NCI-H510A (cell line): ENCODE measurements around the gene LRP1B.

ENCODE experiments used
- DNase-seq: peaks from one replicate; lab custom pipeline; 2025; lab: John Stamatoyannopoulos, UW

LRP1B gene

DNA sequence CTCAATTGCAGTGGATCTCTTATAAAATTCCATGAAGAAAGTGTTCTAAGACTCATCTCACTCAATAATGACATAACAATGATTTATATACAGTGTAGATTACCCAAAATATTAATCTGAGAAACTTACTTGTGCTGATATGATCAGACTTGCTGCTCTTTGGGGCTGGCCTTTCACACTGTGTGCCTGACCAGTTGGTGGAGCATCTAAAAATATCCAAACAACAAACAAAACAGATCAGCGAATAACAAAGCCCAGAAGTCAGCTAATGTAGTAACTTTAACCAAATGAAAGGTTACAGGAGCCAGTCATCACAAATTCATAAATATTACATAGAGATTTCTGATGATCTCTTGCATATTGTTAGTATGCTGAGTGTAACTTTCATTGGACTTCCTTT is 1883.9 kb downstream of the LRP1B start:
- no peak for DNase-seq

DNA sequence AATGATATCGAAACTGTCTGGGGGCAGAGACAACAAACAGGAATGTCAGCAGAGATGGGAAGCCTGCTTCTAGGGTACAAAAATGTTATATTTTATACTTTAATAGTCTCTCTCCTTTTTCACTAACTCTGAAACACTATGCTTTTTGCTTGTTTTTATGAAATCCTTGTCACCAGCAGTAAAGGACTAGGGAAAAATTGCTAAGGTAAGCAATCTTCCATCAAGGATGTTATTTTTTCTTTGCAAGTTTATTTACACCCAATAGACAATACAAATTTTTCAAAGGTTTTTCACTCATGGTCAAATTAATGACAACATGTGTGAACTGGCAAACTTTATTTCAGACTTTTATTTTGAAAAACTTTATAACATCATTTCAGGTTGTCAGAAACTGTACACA is 1884.8 kb downstream of the LRP1B start:
- no peak for DNase-seq

DNA sequence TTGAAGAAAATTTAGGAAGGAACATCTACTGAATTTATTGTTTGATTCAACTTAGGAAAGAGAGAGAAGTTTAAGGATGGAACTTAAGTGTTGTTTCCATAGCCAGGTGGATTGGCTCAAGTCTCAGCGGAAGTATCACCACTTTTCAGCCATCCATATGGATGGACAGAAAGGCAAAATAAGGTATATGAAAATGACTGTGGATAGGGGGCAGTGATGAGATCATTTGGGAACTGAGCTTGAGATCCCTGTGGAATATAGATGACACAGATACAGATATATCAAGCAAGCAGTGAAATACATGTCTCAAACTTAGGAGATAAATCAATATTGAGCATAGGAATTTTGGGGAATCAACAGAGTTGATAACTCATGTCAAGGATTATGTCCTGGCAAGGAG is 1887.9 kb downstream of the LRP1B start:
- no peak for DNase-seq

DNA sequence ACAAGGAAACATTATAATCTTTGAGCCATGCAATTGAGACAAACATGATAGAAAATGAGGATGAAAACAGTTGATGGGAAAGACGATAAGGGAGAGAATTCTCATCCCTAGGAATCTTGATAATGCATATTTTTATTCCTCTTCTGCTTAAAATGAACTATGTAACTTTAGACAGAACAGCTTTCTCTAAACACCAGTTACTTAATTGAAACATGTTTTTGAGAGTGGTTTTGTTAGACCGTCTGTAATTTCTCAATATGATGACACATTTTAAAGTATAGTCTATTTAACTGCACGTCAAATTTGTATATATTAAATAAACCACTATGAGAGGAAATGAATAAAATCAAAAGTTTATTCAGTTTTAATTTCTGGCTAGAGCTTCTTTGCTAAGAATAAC is 1896.7 kb downstream of the LRP1B start:
- no peak for DNase-seq

DNA sequence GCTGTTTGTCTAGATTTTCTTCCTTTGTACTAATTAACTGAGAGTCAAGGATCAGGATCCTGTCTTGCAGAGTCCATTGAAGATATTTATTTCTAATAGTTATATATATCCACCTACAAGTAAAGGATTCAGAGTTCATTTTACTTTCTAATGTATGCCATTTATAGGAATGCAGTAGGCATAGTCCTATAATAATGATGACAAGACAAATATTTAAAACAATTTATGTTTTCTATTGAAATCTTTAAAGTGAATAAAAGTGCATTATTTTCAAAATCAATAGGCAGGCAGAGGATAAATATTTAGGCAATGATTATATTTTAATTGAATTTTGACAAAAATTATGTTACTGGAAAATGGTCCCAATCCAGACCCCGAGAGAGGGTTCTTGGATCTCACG is 1919.9 kb downstream of the LRP1B start:
- DNase-seq, result no peak

DNA sequence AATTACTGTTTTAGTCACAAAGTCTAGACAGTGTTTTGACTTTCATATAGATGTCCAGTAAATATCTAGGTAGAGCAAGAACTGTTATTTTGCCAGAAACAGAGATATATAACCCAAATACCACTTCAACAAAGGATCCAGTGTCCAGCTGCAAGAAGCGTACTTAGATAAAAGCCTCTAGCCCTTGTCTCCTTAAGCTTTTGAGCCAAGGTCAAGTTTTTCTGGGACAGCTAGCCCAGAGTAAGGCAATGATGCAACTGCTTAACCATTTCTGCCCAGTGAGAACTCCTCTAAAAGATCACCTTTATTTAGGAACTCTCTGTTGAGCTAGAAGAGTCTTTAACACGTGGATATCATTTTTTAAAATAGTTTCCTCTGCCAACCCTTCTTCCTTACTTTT is 1925.7 kb downstream of the LRP1B start:
- no peak for DNase-seq

- no peak for DNase-seq
These were observed 1927.5 kb downstream of the LRP1B start for GRCh38 chr2:140203347-140203746.

GRCh38 chr2:140201572-140201971 is 1929.2 kb downstream of the LRP1B start:
- DNase-seq, result no peak

GRCh38 chr2:140200764-140201163 is 1930.1 kb downstream of the LRP1B start:
- no peak for DNase-seq

DNA sequence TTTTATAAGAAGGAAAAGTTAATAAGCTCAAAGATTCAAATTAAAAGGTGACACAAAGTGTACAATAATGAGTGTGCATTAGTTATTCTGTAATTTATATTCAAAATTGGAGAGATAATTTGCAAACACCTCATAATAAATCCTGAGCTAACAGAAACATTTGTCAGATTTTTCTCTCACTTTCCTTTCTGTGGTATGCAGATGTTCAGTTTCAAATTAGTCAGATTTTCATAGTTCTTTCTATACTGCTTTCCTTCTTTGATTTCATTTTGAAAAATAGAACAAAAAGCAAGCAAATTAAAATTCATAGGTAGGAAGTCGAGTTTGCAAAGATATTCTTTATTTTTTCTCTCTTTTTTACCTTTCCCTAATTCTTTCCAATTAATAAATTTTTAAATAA is 1930.5 kb downstream of the LRP1B start:
- no peak for DNase-seq

DNA sequence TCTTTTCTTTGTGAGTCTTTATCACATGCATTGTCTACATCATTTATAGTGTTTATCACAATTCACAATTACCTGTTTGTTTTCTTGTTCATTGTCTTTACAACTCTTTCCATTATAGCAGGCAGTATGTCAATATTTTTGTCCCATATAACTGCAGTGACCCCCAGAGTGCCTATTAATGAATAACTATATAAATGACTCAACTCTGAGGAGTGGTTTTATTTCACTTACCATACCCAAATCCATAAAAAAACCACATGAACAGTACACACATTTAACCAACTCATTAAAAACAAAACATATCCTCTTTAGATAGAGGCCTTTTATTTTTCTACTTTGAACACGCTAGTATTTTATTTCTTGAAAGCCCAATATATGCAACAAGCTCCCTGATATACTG is 1931.5 kb downstream of the LRP1B start:
- no peak for DNase-seq

DNA sequence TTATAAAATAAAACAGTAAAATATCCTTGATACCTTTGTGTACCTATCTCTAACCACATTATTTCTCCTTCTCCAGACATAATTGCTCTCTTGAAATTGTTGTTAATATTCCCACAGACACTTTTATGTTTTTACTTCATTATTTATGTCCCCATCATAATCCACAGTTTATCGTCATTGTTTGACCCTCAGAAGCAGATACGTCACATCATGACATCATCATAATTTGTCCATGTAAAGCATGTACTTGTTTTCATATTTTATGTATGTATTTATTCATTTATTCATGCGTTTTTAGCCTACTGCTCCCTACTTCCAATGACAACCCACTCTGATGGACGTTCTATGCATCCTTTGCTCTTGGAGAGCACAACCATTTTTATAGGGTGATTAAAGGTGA is 1943.7 kb downstream of the LRP1B start:
- no peak for DNase-seq

DNA sequence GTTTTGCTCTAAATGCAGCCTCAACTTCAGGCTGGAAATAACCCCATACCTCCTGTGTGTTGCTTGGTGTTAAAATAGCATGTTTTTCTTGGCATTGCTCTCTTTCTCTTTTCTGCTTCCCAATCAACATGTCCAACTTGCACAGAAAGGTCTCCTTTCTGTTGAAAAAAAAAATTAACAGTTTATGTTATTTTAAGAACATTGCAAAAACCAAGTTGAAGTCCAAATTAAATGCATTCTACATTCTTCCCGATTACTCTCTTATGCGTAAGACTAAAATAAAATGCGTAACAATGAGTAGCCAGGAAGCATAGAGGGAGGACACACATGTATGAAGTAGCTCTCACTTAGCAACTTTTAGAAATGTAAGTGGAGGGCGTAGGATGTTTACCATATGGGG is 1944.5 kb downstream of the LRP1B start:
- DNase-seq, result no peak

- DNase-seq, result no peak
These were observed 1945.7 kb downstream of the LRP1B start for GRCh38 chr2:140185076-140185475.

GRCh38 chr2:140183056-140183765 is 1947.6 kb downstream of the LRP1B start:
- DNase-seq, result no peak
